Measurements from ENCODE around the gene PRICKLE2.

DNA sequence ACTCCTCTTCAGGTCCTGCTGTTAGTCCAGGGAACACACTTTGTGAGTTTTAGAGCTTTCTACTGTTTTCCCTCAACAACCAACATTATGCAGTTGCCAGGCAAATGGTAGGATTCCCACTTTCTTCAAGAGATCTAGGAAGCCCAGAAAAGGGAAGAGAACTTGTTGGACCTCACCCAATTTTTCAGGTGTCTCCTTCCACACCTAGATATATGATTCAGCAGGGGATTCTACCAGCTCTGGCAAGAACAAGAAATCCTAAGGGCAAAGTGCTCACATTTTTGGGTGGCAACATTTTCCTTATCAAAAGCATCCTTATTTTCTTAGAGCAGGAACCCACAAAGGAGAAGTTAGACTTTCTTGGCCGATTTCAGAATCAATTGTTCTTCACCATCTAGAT, 57.4 kb downstream of the PRICKLE2 start:
- TF ChIP-seq CTCF (IDR thresholded peaks at IDR 0.05 in 8 of 11, conservative IDR thresholded peaks at IDR 0.05 in 3 of 11) (no peak), POLR2AphosphoS5 (IDR thresholded peaks at IDR 0.05) (no peak), POLR2A (IDR thresholded peaks at IDR 0.05) (no peak)

Measured in spleen (tissue), 7 donors.